ENCODE measurements around the gene NEURL1. TPM values are rescaled to one million over a fixed set of nuclear protein-coding genes. Genes with fewer than 3 reads are reported as not detected.

The NEURL1 gene
- total RNA-seq, 4 donors from 2014 or later, result 40.4 to 51.8 (median 45.8) TPM

GRCh38 chr10:103448746-103449145, 44.8 kb upstream of the NEURL1 start:
- Histone ChIP-seq H3K27ac (peak overlapping the region; percentile 18 to 86 (median 80)), H3K4me3 (no peak overlapping the region), H3K4me1 (peaks cover 0 to 39% (median 12%) of the 10 kb centered on the region in 4 donors), H3K9me3 (no peaks in the 10 kb centered on the region), H3K27me3 (no peaks in the 10 kb centered on the region), H3K36me3 (peaks cover 0 to 43% (median 0%) of the 10 kb centered on the region in 3 donors)
- DNase-seq, result peak in 1 of 3 donors; percentile 62
- no peak for TF ChIP-seq POLR2A (IDR thresholded peaks at IDR 0.05)
- no peak for TF ChIP-seq CTCF (IDR thresholded peaks at IDR 0.05)

GRCh38 chr10:103449208-103450144, 44.0 kb upstream of the NEURL1 start:
- H3K27me3 ChIP-seq, result no peaks in the 10 kb centered on the region
- peaks cover 0 to 36% (median 0%) of the 10 kb centered on the region in 3 donors for H3K36me3 ChIP-seq
- peak overlapping the region in 1 of 4 donors; percentile 1 for H3K4me3 ChIP-seq

GRCh38 chr10:103450201-103450695, 43.3 kb upstream of the NEURL1 start:
- Histone ChIP-seq H3K4me3 (peak overlapping the region in 3 of 4 donors; percentile 65 to 77 (median 71)), H3K36me3 (peaks cover 0 to 33% (median 0%) of the 10 kb centered on the region in 3 donors), H3K9me3 (no peaks in the 10 kb centered on the region), H3K27ac (peak overlapping the region; percentile 76 to 89 (median 85)), H3K4me1 (peaks cover 0 to 39% (median 12%) of the 10 kb centered on the region in 4 donors), H3K27me3 (no peaks in the 10 kb centered on the region)
- TF ChIP-seq CTCF (IDR thresholded peaks at IDR 0.05) (no peak), POLR2A (IDR thresholded peaks at IDR 0.05) (no peak)
- no peak for DNase-seq

More at GRCh38 chr10:103449208-103450144, 44.0 kb upstream of the NEURL1 start:
- H3K4me1 ChIP-seq, result peaks cover 0 to 39% (median 12%) of the 10 kb centered on the region in 4 donors
- no peak for TF ChIP-seq POLR2A (IDR thresholded peaks at IDR 0.05)
- no peak for TF ChIP-seq CTCF (IDR thresholded peaks at IDR 0.05)
- no peaks in the 10 kb centered on the region for H3K9me3 ChIP-seq
- DNase-seq, result no peak
- peak overlapping the region; percentile 18 to 86 (median 80) for H3K27ac ChIP-seq

- Histone ChIP-seq H3K27me3 (no peaks in the 10 kb centered on the region), H3K9me3 (no peaks in the 10 kb centered on the region), H3K4me1 (peaks cover 0 to 38% (median 12%) of the 10 kb centered on the region in 4 donors), H3K4me3 (peak overlapping the region; percentile 65 to 77 (median 70)), H3K27ac (peak overlapping the region; percentile 76 to 89 (median 85)), H3K36me3 (peaks cover 0 to 23% (median 0%) of the 10 kb centered on the region in 3 donors)
- peak in 2 of 3 donors; percentile 60 to 77 for DNase-seq
- TF ChIP-seq CTCF (IDR thresholded peaks at IDR 0.05), result no peak
- no peak for TF ChIP-seq POLR2A (IDR thresholded peaks at IDR 0.05)
Measured at GRCh38 chr10:103451091-103451813, 42.3 kb upstream of the NEURL1 start.

GRCh38 chr10:103451831-103452505, 41.5 kb upstream of the NEURL1 start, which contains the start of gene CALHM2:
TSS of gene CALHM2 (minus strand) at chr10:103452370. CDS start at chr10:103449941, 2,429 bp downstream.
- Histone ChIP-seq H3K36me3 (peaks cover 0 to 20% (median 0%) of the 10 kb centered on the region in 3 donors), H3K27me3 (no peaks in the 10 kb centered on the region), H3K9me3 (no peaks in the 10 kb centered on the region), H3K4me1 (peaks cover 0 to 31% (median 12%) of the 10 kb centered on the region in 4 donors), H3K4me3 (peak within 1 kb of the TSS; percentile 65 to 77 (median 70)), H3K27ac (peak within 1 kb of the TSS; percentile 76 to 89 (median 85))
- peak in 1 of 6 experiments; percentile 5 for TF ChIP-seq CTCF (IDR thresholded peaks at IDR 0.05)
- no peak for TF ChIP-seq POLR2A (IDR thresholded peaks at IDR 0.05)
- peak; percentile 70 to 82 (median 74) for DNase-seq

Data from Peyer's patch (tissue), 4 donors.